Neural cell (in vitro differentiated cells): ENCODE measurements around the gene GSTM3. TPM values are rescaled to one million over a fixed set of nuclear protein-coding genes. Genes with fewer than 3 reads are reported as not detected.

Experiments
- H2AFZ ChIP-seq: fragments of 200-600, 300-800 bp; sonication (generic), shearing (Covaris generic); 2 replicates; pipeline ENCODE4 v1.6.0; 2014; ENCODE audit warnings: low read depth, mild to moderate bottlenecking, antibody characterized with exemption, low read length, moderate library complexity
- H3F3A ChIP-seq: fragments of 200-600 bp; shearing (Covaris generic); 2 replicates; pipeline ENCODE4 v1.6.1; 2016; ENCODE audit warnings: mild to moderate bottlenecking, moderate library complexity, mixed read lengths, antibody characterized with exemption, low read length; ENCODE audit not compliant: insufficient read depth, poor library complexity, severe bottlenecking
- H3K27ac ChIP-seq: fragments of 200-600, 300-800 bp; sonication (generic), shearing (Covaris generic); 2 replicates; pipeline ENCODE4 v1.5.1; 2014; ENCODE audit warnings: mild to moderate bottlenecking, low read length, moderate library complexity
- H3K27me3 ChIP-seq: fragments of 300-800, 200-600 bp; sonication (generic), shearing (Covaris generic); 2 replicates; pipeline ENCODE4 v1.6.0; 2014; ENCODE audit warnings: mild to moderate bottlenecking, low read depth, low read length, moderate library complexity; ENCODE audit not compliant: insufficient read depth
- H3K36me3 ChIP-seq: fragments of 300-800, 200-600 bp; sonication (generic), shearing (Covaris generic); 2 replicates; pipeline ENCODE4 v1.5.1; 2014; ENCODE audit warnings: mild to moderate bottlenecking, antibody characterized with exemption, low read length, moderate library complexity; ENCODE audit not compliant: insufficient read depth
- H3K4me2 ChIP-seq: fragments of 300-800, 200-600 bp; sonication (generic), shearing (Covaris generic); 2 replicates; pipeline ENCODE4 v1.6.0; 2014; ENCODE audit warnings: mild to moderate bottlenecking, low read length
- H3K4me3 ChIP-seq: fragments of 300-800, 200-600 bp; sonication (generic), shearing (Covaris generic); 2 replicates; pipeline ENCODE4 v1.5.1; 2014; ENCODE audit warnings: mild to moderate bottlenecking, low read length, moderate library complexity
- H3K79me2 ChIP-seq: fragments of 200-600 bp; shearing (Covaris generic); replicated peaks from 2 replicates; pipeline ENCODE4 v1.6.0; 2014; ENCODE audit warnings: mild to moderate bottlenecking, low read length, moderate library complexity; ENCODE audit not compliant: insufficient read depth
- H3K9ac ChIP-seq: fragments of 300-800, 200-600 bp; sonication (generic), shearing (Covaris generic); 2 replicates; pipeline ENCODE4 v1.6.1; 2016; ENCODE audit warnings: mild to moderate bottlenecking, low read length, mixed read lengths
- H3K9me2 ChIP-seq: fragments of 200-600 bp; shearing (Covaris generic); 2 replicates; pipeline ENCODE4 v1.6.1; 2016; ENCODE audit warnings: mild to moderate bottlenecking, low read length, mixed read lengths; ENCODE audit not compliant: insufficient read depth
- H3K9me3 ChIP-seq: fragments of 200-600, 300-800 bp; sonication (generic), shearing (Covaris generic); 2 replicates; pipeline ENCODE4 v1.6.1; 2016; ENCODE audit warnings: mild to moderate bottlenecking, mixed run types, low read length, moderate library complexity, mixed read lengths
- H4K20me1 ChIP-seq: fragments of 200-600 bp; shearing (Covaris generic); 2 replicates; pipeline ENCODE4 v1.6.1; 2016; ENCODE audit warnings: mild to moderate bottlenecking, mixed run types; ENCODE audit not compliant: insufficient read depth
- CTCF ChIP-seq: fragments of 450-650 bp; IDR thresholded peaks from 2 replicates; pipeline ENCODE4 v1.5.1; 2014; ENCODE audit warnings: antibody characterized with exemption, mild to moderate bottlenecking, moderate library complexity; ENCODE audit not compliant: poor library complexity, severe bottlenecking
- EP300 ChIP-seq: fragments of 450-650 bp; conservative IDR thresholded peaks from 2 replicates; pipeline ENCODE4 v1.6.1; 2014; ENCODE audit warnings: antibody characterized with exemption, mild to moderate bottlenecking, moderate library complexity; ENCODE audit not compliant: poor library complexity, severe bottlenecking
- EZH2 ChIP-seq: fragments of 200-600, 300-800 bp; shearing (Covaris generic), sonication (generic); IDR thresholded peaks from 2 replicates; pipeline ENCODE4 v1.6.1; 2014; ENCODE audit warnings: antibody characterized with exemption, low read length, borderline replicate concordance, mild to moderate bottlenecking; ENCODE audit not compliant: insufficient read depth, poor library complexity, severe bottlenecking
- MXI1 ChIP-seq: fragments of 450-650 bp; conservative IDR thresholded peaks from 2 replicates; pipeline ENCODE4 v1.6.1; 2014; ENCODE audit warnings: antibody characterized with exemption, mild to moderate bottlenecking; ENCODE audit not compliant: poor library complexity, severe bottlenecking
- POLR2AphosphoS5 ChIP-seq: IDR thresholded peaks from 2 replicates; pipeline ENCODE4 v1.6.1; 2012
- RAD21 ChIP-seq: fragments of 450-650 bp; conservative IDR thresholded peaks from 2 replicates; pipeline ENCODE4 v1.6.1; 2014; ENCODE audit warnings: antibody characterized with exemption, mild to moderate bottlenecking, moderate library complexity
- REST ChIP-seq: IDR thresholded peaks from 2 replicates; pipeline ENCODE4 v1.6.1; 2012; ENCODE audit warnings: borderline replicate concordance
- SMC3 ChIP-seq: fragments of 450-650 bp; conservative IDR thresholded peaks from 2 replicates; pipeline ENCODE4 v1.6.1; 2014; ENCODE audit warnings: antibody characterized with exemption, mild to moderate bottlenecking, moderate library complexity; ENCODE audit not compliant: poor library complexity
- TAF1 ChIP-seq: IDR thresholded peaks from 2 replicates; pipeline ENCODE4 v1.6.1; 2012; ENCODE audit warnings: low read depth
- polyA plus RNA-seq: library from polyadenylated mRNA; depleted of rRNA; stranded (reverse); fragments of >200 nt; gene quantifications from 2 replicates; pipeline ENCODE4 v1.2.3, GENCODE V29; 2014

GSTM3 gene
- polyA plus RNA-seq, 1 donor from 2014 or later = 195 TPM

- no peak for TF ChIP-seq EZH2
- TF ChIP-seq SMC3 = no peak
- no peak for TF ChIP-seq POLR2AphosphoS5
- TF ChIP-seq MXI1 = no peak
- TF ChIP-seq TAF1 = no peak
- TF ChIP-seq RAD21 = no peak
- no peak for TF ChIP-seq EP300
- no peak for TF ChIP-seq CTCF
- TF ChIP-seq REST = no peak
- Histone ChIP-seq H3K9me3 (peaks cover 4% of the 10 kb centered on the region), H3K27ac (no peak overlapping the region), H3K36me3 (no peaks in the 10 kb centered on the region), H3K79me2 (no peaks in the 10 kb centered on the region), H3K9ac (peak overlapping the region; percentile 12), H3K27me3 (no peaks in the 10 kb centered on the region), H3K9me2 (no peaks in the 10 kb centered on the region), H4K20me1 (no peaks in the 10 kb centered on the region), H3K4me2 (no peak overlapping the region), H2AFZ (no peak overlapping the region), H3K4me3 (no peak overlapping the region), H3F3A (no peaks in the 10 kb centered on the region)
Observed at GRCh38 chr1:109776206-109776835, 35.5 kb upstream of the GSTM3 start.

- no peak overlapping the region for H2AFZ ChIP-seq
- no peaks in the 10 kb centered on the region for H3F3A ChIP-seq
- no peaks in the 10 kb centered on the region for H3K79me2 ChIP-seq
Observed at GRCh38 chr1:109775398-109775797, 34.6 kb upstream of the GSTM3 start.

More at GRCh38 chr1:109775398-109775797, 34.6 kb upstream of the GSTM3 start:
- Histone ChIP-seq H3K36me3 (no peaks in the 10 kb centered on the region), H3K27ac (no peak overlapping the region), H3K9ac (no peak overlapping the region), H3K27me3 (no peaks in the 10 kb centered on the region), H4K20me1 (no peaks in the 10 kb centered on the region), H3K9me3 (no peaks in the 10 kb centered on the region), H3K9me2 (no peaks in the 10 kb centered on the region), H3K4me3 (no peak overlapping the region), H3K4me2 (no peak overlapping the region)
- TF ChIP-seq RAD21 = no peak
- TF ChIP-seq EP300 = no peak
- no peak for TF ChIP-seq EZH2
- no peak for TF ChIP-seq TAF1
- no peak for TF ChIP-seq POLR2AphosphoS5
- no peak for TF ChIP-seq MXI1
- TF ChIP-seq CTCF = no peak
- TF ChIP-seq SMC3 = no peak
- TF ChIP-seq REST = no peak
